HS-5 (cell line): Measurements from ENCODE around the gene PDLIM3.

ENCODE experiments used
- DNase-seq: peaks from one replicate; pipeline ENCODE4 v3.0.0-alpha.2; 2012; ENCODE audit warnings: low read depth

PDLIM3 gene

DNA sequence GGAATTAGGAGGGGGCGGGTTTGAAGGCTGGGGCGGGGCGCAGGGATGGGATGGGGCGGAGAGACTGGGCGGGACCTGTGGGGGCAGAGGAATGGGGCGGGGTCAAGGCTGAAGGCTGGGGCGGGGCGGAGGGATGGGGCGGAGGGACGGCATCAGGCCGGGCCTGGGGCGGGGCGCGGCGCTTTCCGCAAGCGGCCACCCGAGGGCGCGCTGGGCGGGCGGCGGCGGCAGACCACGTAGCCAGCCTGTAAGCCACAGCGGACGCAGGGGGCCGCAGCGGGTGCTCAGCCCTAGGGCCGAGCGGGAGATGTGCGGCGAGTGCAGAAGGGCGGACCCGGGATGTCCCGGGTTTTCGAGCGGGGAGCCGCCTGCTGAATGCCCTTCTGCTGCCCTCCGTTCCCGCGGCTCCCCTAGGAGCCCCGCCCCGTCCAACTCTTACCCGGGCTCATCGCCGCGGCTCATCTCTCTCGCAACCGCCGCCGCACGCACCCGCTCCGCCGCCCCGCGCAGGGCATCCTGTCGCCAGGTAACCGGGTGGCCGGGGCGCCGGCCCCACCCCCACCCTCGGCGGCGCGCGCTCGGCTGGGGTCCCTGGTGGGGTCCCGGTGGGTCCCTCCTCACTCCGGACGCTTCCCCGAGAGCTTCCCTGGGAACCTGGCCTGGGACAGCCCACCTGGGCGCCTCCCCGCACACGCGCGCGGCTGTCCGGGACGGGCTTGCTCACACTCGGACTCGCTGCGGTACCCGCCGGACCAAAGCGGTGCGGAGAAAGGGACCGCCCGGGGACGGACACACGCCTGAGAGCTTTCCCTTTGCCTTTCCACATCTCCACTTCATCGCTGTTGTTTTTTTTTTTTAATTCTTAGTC is 63.8 kb downstream of the PDLIM3 start, which contains the start of gene CCDC110:
TSS of gene CCDC110 (minus strand) at position 499 of the 868 bp plus-strand sequence. CDS start at position 449, 50 bp downstream.
- peak; percentile 45 for DNase-seq

DNA sequence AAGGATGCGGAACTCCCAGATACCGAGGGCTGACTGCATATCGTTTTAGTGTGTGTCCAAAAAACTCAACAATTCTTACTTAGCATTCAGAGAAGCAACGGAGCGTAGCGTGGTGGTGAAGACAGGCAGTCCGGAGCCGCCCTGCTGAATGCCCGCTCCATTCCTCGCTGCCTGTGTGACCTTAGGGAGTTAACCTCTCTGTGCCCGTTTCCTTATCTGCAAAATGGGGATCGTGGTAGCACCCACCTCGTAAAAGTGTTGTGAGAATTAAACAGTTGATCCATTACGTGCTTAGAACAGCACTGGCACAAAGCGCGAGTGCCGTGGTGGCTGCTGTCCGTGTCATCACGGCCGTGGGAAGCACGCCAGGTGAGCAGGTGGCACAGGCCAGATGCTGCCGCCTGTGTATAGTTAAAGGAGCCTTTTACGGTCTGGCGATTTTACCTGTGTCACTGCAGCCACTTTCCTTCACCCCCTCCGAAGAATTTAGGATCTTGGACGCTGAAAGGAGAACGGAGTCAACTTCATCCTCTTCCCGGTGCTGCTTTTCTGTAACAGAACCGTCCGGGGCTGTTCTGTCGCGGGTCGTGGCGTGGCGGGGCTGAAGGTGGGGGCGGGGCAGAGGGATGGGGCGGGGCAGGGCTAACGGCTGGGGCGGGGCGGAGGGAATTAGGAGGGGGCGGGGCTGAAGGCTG is 64.7 kb downstream of the PDLIM3 start:
- no peak for DNase-seq

DNA sequence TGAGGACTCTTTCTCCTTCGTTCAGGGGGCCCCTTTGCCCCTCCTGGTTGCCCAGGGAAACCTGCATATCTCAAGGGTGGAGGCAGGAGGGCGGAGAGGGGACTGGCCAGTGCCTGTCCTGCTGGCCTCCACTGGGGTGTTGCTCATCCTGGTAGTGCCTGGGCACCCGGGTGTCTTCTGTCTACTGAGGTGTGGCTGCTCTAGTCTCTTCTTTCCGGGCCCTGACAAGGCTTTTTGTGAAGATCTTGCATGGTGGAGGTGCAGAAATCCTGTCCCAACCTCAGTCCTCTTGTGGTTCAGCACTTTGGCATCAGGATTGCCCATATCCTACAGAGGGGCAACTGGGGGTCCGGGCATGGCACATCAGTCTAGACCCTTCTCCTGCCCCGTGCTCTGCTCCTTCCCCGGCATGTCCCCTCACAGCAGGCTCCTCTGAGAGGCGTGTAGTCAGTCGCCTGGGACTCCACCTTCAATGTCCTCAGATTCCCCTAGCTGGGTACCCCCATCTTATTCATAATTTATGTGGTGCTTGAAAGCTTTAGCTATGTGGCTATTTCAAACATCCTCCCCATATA is 65.6 kb downstream of the PDLIM3 start:
- no peak for DNase-seq

DNA sequence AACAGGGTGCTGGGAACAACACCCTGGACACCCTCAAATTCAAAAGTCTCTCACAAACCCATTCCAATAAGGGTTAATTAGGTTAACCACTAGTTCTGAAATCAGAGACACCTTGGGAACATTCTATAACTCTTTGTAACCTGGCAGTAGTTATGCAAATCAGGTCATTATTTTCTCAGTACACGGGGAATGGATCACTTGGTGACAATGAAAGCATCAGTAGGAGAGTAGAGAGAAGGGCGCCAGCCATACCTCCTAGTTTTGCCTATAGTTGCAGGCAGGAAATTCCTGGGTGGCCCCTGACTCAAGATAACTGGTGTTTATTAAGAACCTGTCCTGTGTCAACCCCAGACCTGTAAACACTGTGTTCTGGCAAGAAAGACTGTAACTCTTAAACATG is 66.3 kb downstream of the PDLIM3 start:
- DNase-seq: no peak

DNA sequence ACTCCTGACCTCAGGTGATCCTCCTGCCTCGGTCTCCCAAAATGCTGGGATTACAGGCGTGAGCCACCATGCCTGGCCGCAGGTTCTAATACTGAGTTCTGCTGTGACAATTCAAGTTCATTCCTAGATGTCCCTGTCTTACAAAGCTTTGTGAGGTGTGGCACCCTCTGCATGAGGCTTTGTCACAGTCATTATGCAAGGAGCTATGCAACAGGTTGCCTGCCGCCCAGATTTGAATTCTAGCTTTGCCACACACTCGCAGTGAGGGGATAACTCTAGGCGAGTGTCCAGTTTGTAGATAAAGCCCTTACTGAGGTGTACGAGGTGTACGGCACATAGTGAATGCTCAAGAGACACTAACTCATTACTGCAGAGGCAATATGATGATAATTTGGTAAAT is 67.3 kb downstream of the PDLIM3 start:
- DNase-seq: no peak

DNA sequence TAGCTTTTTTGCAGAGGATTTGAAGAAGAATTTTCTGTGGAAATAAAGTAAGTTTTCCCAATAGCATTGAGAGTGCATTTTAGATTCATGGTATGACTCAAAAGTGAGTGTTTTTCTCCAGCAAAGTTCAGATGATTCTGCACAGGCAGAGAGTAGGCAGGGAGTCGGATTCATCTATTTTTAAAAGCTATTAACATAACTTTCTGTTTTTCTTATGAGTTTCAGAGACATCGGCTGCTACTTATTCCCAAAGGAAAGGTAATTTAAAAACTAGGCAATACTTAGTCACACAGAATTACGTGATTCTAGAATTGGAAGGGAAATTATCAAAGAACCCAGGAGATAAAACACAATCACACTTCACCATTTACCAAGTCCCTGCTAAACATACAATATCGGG is 68.2 kb downstream of the PDLIM3 start:
- no peak for DNase-seq

DNA sequence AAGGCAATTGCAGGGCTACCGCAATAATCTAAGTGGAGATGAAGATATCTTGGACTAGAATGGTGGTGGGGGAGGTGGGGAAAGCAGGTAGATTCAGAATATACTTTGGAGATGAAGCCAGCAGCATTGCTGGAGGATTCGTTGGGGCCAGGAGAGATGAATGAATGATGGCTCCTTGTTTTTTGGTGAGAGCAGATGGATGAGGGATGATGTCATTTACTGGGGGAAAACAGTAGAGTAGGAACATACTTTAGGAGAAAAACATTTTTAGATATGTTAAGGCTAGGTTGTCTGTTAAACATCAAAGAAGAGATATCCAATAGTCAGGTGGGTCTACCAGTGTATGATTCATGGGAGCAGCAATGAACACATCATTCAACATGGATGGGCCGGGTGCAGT is 69.6 kb downstream of the PDLIM3 start:
- no peak for DNase-seq

DNA sequence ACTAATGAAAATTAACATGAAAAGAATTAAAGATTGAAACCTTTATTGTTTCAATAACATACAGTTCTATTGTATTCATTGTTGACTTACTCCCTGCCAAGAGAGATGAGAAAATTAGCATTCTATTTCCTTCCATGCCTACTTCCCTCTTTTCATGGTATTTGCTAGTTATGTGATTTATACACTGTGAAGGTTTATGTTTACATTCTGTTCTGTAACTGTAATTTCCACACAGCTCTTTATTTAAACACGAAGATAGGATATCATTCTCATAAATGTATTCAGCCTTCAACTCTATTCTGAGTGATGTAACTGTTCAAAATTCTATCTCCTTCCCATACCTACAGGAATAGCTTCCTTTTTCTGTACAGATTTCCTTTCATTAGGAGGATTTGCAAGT is 70.4 kb downstream of the PDLIM3 start:
- no peak for DNase-seq

DNA sequence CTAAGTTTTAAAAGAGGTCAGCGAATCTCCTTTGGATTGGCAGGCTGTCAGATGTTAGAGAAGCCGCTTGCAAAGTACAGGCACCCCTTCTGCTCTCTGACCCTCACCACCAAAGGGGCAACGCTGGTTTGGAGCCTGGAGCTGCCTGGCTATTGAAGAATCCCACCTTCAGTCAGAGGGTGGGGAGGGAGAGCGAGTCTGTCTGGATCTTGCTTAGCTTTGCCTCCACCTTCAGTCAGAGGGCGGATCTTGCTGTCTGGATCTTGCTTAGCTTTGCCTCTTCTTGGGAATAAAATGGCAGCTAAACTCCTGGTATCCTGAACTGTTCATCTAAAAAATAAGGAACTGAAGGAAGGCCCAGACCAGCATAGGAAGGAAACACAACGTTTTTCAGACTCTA is 71.1 kb downstream of the PDLIM3 start:
- no peak for DNase-seq

DNA sequence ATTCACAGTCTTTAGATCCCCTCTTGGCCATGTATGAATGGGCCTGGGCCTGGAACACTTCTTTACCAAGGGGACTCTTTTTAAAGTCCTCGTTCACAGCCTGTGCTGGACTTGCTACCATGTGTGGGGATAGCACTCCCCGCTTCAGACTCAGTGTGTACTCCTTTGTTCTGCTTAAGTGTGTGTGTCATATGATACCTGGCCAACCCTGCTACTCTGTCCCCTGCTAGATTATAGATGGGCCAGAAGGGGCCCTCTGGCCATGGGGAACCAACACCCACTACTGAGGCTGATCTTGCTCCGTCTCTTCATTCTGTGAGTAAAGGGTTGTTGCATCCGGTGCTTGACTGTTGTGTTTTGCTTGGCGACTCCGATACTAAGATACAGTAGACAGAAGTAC is 71.8 kb downstream of the PDLIM3 start:
- no peak for DNase-seq

DNA sequence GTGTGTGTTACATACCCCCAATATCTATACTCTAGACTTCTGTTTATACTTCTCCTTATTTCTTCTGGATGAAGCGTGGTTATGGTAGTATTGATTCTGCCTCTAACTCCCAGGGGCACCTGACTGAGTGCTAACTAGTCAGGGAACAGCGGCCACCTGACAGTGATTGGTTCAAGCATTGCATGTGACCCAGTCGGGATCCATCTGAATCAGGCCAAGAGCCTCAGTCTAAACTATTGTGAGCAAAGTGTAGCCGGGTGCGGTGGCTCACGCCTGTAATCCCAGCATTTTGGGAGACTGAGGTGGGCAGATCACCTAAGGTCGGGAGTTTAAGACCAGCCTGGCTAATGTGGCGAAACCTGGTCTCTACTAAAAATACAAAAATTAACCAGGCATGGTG is 73.7 kb downstream of the PDLIM3 start:
- DNase-seq: no peak

DNA sequence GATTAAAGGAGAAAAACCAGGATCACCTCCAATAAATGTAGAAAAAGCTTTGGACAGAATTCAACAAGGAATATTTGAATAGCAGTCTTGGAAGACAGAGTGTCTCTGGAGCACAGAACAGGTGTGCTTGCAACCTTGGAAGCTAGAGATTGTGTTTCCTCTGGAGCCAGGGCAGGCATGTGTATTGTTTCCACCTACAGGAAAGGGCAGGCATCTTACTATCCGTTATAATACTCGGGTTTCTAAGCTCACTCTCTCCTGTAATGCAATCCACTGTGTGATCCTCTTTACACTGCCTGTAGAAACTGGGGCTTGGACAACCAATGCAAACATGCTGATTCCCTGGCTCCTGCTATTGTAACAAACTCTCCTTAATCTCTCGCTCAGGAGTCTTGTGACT is 78.2 kb downstream of the PDLIM3 start:
- DNase-seq: no peak

DNA sequence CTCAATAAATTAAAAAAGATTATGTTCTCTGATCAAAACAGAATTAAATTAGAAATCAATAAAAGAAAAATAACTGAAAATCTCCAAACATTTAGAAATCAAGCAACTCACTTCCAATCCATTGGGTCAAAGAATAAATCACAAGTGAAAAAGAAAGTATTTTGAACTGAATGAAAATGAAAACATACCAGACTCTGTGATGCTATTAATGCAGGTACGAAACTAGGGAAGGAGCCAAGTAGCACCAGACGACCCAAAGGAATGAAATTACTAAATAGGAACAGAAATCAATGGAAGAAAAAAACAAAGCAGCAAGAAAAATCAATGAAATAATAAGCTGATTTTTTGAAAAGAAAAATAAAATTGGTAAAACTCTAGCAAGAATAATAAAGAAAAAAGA is 79.2 kb downstream of the PDLIM3 start:
- DNase-seq: no peak
